Measurements from ENCODE around the gene ARHGAP32. TPM values are rescaled to one million over a fixed set of nuclear protein-coding genes. Genes with fewer than 3 reads are reported as not detected.

Gene ARHGAP32
- total and polyA plus RNA-seq, 7 donors: 9.2 to 20.0 (median 12.0) TPM

DNA sequence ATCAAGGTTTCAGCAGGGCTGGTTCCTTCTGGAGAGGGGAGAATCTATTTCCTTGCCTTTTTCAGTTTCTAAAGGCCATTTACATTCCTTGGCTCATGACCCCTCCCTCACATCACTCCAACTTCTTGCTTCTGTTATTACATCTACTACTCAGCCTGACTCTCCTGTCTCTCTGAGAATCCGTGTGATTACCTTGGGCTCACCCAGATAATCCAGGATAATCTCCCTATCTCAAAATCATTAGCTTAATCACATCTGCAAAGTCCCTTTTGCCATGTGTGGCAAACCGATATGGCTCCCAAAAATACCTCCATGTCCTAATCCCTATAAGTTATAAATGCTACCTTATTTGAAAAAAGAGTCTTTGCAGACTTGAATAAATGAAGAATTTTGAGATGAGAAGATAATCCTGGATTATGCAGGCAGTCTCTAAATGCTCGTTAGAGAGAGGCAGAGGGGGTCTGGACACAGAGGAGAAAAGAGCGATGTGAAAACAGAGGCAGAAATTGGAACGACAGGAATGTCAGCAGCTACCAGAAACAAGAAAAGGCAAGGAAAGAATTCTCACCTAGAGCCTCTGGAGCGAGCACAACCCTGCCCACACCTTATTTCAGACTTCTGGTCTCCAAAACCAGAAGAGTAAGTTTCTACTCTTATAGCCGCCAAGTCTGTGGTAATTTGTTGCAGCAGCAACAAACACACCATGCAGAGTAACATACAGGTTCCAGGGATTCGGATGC is 23.6 kb upstream of the ARHGAP32 start:
- H3K4me3 ChIP-seq: no peak overlapping the region
- WGBS, 2 donors: 79 to 88% methylated on average over 8 of the region's 8 CpGs
- peaks cover 0 to 15% (median 2%) of the 10 kb centered on the region in 4 donors for H3K4me1 ChIP-seq
- H3K36me3 ChIP-seq: no peaks in the 10 kb centered on the region
- intact Hi-C loops (cut with DNase I): no loop called here
- TF ChIP-seq POLR2A (IDR thresholded peaks at IDR 0.05): no peak
- TF ChIP-seq POLR2AphosphoS5 (IDR thresholded peaks at IDR 0.05): no peak
- TF ChIP-seq, protein P1, sequence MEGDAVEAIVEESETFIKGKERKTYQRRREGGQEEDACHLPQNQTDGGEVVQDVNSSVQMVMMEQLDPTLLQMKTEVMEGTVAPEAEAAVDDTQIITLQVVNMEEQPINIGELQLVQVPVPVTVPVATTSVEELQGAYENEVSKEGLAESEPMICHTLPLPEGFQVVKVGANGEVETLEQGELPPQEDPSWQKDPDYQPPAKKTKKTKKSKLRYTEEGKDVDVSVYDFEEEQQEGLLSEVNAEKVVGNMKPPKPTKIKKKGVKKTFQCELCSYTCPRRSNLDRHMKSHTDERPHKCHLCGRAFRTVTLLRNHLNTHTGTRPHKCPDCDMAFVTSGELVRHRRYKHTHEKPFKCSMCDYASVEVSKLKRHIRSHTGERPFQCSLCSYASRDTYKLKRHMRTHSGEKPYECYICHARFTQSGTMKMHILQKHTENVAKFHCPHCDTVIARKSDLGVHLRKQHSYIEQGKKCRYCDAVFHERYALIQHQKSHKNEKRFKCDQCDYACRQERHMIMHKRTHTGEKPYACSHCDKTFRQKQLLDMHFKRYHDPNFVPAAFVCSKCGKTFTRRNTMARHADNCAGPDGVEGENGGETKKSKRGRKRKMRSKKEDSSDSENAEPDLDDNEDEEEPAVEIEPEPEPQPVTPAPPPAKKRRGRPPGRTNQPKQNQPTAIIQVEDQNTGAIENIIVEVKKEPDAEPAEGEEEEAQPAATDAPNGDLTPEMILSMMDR (IDR thresholded peaks at IDR 0.05): no peak
- TF ChIP-seq EP300 (IDR thresholded peaks at IDR 0.05): no peak
- no peaks in the 10 kb centered on the region for H3K9me3 ChIP-seq
- no peak overlapping the region for H3K27ac ChIP-seq
- no peaks in the 10 kb centered on the region for H3K27me3 ChIP-seq
- no peak for DNase-seq

DNA sequence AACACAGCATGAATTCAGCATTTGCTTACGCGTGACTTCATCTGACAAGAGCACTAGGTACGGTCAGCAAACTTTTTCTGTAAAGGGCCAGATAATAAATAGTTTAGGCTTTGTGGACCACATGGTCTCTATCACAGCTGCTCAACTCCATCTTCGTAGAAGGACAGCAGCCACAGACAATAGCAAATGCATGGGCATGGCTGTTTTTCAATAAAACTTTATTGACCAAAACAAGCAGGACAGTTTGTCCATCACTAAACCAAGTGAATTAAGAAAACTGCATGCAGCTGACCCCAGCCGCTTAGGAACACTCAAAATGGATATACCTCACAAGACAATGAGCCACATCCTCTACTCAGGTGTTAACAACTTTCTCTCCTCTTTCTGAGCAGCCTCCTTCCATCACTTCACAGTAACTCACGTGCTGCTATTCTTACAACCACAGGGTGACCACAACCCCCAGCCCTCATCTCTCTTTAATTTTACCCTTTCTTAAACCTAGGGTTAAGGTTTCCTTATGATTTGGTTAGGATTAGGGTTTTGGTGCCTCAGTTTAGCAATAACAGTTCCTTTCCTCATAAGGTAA is 22.7 kb upstream of the ARHGAP32 start:
- TF ChIP-seq POLR2AphosphoS5 (IDR thresholded peaks at IDR 0.05): no peak
- TF ChIP-seq POLR2A (IDR thresholded peaks at IDR 0.05): no peak
- TF ChIP-seq EP300 (IDR thresholded peaks at IDR 0.05): no peak
- TF ChIP-seq, protein P1 (IDR thresholded peaks at IDR 0.05): no peak
- Histone ChIP-seq H3K4me1 (peaks cover 0 to 21% (median 9%) of the 10 kb centered on the region in 4 donors), H3K4me3 (no peak overlapping the region), H3K9me3 (no peaks in the 10 kb centered on the region), H3K27me3 (no peaks in the 10 kb centered on the region), H3K27ac (no peak overlapping the region), H3K36me3 (no peaks in the 10 kb centered on the region)
- intact Hi-C loops (cut with DNase I): no loop called here
- no peak for DNase-seq
- WGBS, 2 donors: 89 to 95% methylated on average over 6 of the region's 6 CpGs

DNA sequence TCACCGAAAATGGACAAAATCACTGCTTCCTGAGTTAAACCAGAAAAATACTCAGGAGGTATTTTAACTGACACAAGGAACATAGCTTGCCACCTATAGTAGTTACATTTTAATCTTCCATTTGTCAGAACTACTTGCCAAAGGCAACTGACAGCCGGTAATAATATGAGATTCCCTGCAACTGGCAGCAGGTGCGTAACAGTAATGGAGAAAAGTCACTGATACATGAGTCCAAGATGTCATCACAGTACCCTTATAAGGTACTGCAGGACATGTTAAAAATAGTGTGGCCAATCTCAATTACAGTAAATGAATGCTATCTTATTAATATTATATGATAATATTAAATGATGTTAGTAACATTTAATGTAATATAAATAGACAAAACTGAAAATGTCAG is 21.1 kb upstream of the ARHGAP32 start:
- Histone ChIP-seq H3K36me3 (no peaks in the 10 kb centered on the region), H3K4me1 (peaks cover 0 to 26% (median 14%) of the 10 kb centered on the region in 4 donors), H3K9me3 (no peaks in the 10 kb centered on the region), H3K4me3 (no peak overlapping the region), H3K27me3 (no peaks in the 10 kb centered on the region), H3K27ac (no peak overlapping the region)
- WGBS, 2 donors: 77 to 97% methylated on average over 3 of the region's 3 CpGs
- intact Hi-C loops (cut with DNase I): no loop called here
- no peak for DNase-seq
- TF ChIP-seq POLR2A (IDR thresholded peaks at IDR 0.05) (no peak), POLR2AphosphoS5 (IDR thresholded peaks at IDR 0.05) (no peak), EP300 (IDR thresholded peaks at IDR 0.05) (no peak)
- TF ChIP-seq, protein P1 (IDR thresholded peaks at IDR 0.05): no peak

DNA sequence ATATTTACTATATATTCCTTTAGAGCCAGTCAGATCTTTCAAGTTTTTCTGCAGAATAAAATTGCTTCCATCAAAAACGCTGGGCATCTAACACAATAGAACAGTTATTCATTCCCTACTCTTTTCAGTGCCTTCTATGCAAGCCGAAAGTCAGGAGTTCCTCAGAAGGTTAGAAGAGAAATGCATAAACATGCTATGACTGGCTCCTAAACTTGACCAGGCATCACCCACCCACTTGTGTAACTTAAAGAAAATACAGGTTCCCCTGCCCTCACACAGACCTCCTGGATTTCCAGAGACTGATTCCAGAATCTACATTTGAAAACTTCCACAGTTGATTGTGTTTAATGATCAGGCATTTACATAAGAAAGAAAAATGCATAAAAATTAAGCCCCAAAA is 19.3 kb upstream of the ARHGAP32 start:
- Histone ChIP-seq H3K27ac (no peak overlapping the region), H3K27me3 (no peaks in the 10 kb centered on the region), H3K4me1 (peaks cover 0 to 28% (median 18%) of the 10 kb centered on the region in 4 donors), H3K9me3 (no peaks in the 10 kb centered on the region), H3K36me3 (no peaks in the 10 kb centered on the region), H3K4me3 (no peak overlapping the region)
- no peak for TF ChIP-seq EP300 (IDR thresholded peaks at IDR 0.05)
- no peak for TF ChIP-seq POLR2AphosphoS5 (IDR thresholded peaks at IDR 0.05)
- TF ChIP-seq, protein P1 (IDR thresholded peaks at IDR 0.05): no peak
- no peak for TF ChIP-seq POLR2A (IDR thresholded peaks at IDR 0.05)
- WGBS, 2 donors: 77 to 88% methylated on average over 2 of the region's 2 CpGs
- intact Hi-C loops (cut with DNase I): no loop called here
- no peak for DNase-seq
